Neural cell (in vitro differentiated cells): Measurements from ENCODE around the gene FBXW8. TPM values are rescaled to one million over a fixed set of nuclear protein-coding genes. Genes with fewer than 3 reads are reported as not detected.

Experiments used
- H2AFZ ChIP-seq: fragments of 200-600, 300-800 bp; sonication (generic), shearing (Covaris generic); 2 replicates; pipeline ENCODE4 v1.6.0; 2014; ENCODE audit warnings: low read depth, mild to moderate bottlenecking, antibody characterized with exemption, low read length, moderate library complexity
- H3F3A ChIP-seq: fragments of 200-600 bp; shearing (Covaris generic); 2 replicates; pipeline ENCODE4 v1.6.1; 2016; ENCODE audit warnings: mild to moderate bottlenecking, moderate library complexity, mixed read lengths, antibody characterized with exemption, low read length; ENCODE audit not compliant: insufficient read depth, poor library complexity, severe bottlenecking
- H3K27ac ChIP-seq: fragments of 200-600, 300-800 bp; sonication (generic), shearing (Covaris generic); 2 replicates; pipeline ENCODE4 v1.5.1; 2014; ENCODE audit warnings: mild to moderate bottlenecking, low read length, moderate library complexity
- H3K27me3 ChIP-seq: fragments of 300-800, 200-600 bp; sonication (generic), shearing (Covaris generic); 2 replicates; pipeline ENCODE4 v1.6.0; 2014; ENCODE audit warnings: mild to moderate bottlenecking, low read depth, low read length, moderate library complexity; ENCODE audit not compliant: insufficient read depth
- H3K36me3 ChIP-seq: fragments of 300-800, 200-600 bp; sonication (generic), shearing (Covaris generic); 2 replicates; pipeline ENCODE4 v1.5.1; 2014; ENCODE audit warnings: mild to moderate bottlenecking, antibody characterized with exemption, low read length, moderate library complexity; ENCODE audit not compliant: insufficient read depth
- H3K4me2 ChIP-seq: fragments of 300-800, 200-600 bp; sonication (generic), shearing (Covaris generic); 2 replicates; pipeline ENCODE4 v1.6.0; 2014; ENCODE audit warnings: mild to moderate bottlenecking, low read length
- H3K4me3 ChIP-seq: fragments of 300-800, 200-600 bp; sonication (generic), shearing (Covaris generic); 2 replicates; pipeline ENCODE4 v1.5.1; 2014; ENCODE audit warnings: mild to moderate bottlenecking, low read length, moderate library complexity
- H3K79me2 ChIP-seq: fragments of 200-600 bp; shearing (Covaris generic); replicated peaks from 2 replicates; pipeline ENCODE4 v1.6.0; 2014; ENCODE audit warnings: mild to moderate bottlenecking, low read length, moderate library complexity; ENCODE audit not compliant: insufficient read depth
- H3K9ac ChIP-seq: fragments of 300-800, 200-600 bp; sonication (generic), shearing (Covaris generic); 2 replicates; pipeline ENCODE4 v1.6.1; 2016; ENCODE audit warnings: mild to moderate bottlenecking, low read length, mixed read lengths
- H3K9me2 ChIP-seq: fragments of 200-600 bp; shearing (Covaris generic); 2 replicates; pipeline ENCODE4 v1.6.1; 2016; ENCODE audit warnings: mild to moderate bottlenecking, low read length, mixed read lengths; ENCODE audit not compliant: insufficient read depth
- H3K9me3 ChIP-seq: fragments of 200-600, 300-800 bp; sonication (generic), shearing (Covaris generic); 2 replicates; pipeline ENCODE4 v1.6.1; 2016; ENCODE audit warnings: mild to moderate bottlenecking, mixed run types, low read length, moderate library complexity, mixed read lengths
- H4K20me1 ChIP-seq: fragments of 200-600 bp; shearing (Covaris generic); 2 replicates; pipeline ENCODE4 v1.6.1; 2016; ENCODE audit warnings: mild to moderate bottlenecking, mixed run types; ENCODE audit not compliant: insufficient read depth
- CTCF ChIP-seq: fragments of 450-650 bp; IDR thresholded peaks from 2 replicates; pipeline ENCODE4 v1.5.1; 2014; ENCODE audit warnings: antibody characterized with exemption, mild to moderate bottlenecking, moderate library complexity; ENCODE audit not compliant: poor library complexity, severe bottlenecking
- EP300 ChIP-seq: fragments of 450-650 bp; conservative IDR thresholded peaks from 2 replicates; pipeline ENCODE4 v1.6.1; 2014; ENCODE audit warnings: antibody characterized with exemption, mild to moderate bottlenecking, moderate library complexity; ENCODE audit not compliant: poor library complexity, severe bottlenecking
- EZH2 ChIP-seq: fragments of 200-600, 300-800 bp; shearing (Covaris generic), sonication (generic); IDR thresholded peaks from 2 replicates; pipeline ENCODE4 v1.6.1; 2014; ENCODE audit warnings: antibody characterized with exemption, low read length, borderline replicate concordance, mild to moderate bottlenecking; ENCODE audit not compliant: insufficient read depth, poor library complexity, severe bottlenecking
- MXI1 ChIP-seq: fragments of 450-650 bp; conservative IDR thresholded peaks from 2 replicates; pipeline ENCODE4 v1.6.1; 2014; ENCODE audit warnings: antibody characterized with exemption, mild to moderate bottlenecking; ENCODE audit not compliant: poor library complexity, severe bottlenecking
- POLR2AphosphoS5 ChIP-seq: IDR thresholded peaks from 2 replicates; pipeline ENCODE4 v1.6.1; 2012
- RAD21 ChIP-seq: fragments of 450-650 bp; conservative IDR thresholded peaks from 2 replicates; pipeline ENCODE4 v1.6.1; 2014; ENCODE audit warnings: antibody characterized with exemption, mild to moderate bottlenecking, moderate library complexity
- REST ChIP-seq: IDR thresholded peaks from 2 replicates; pipeline ENCODE4 v1.6.1; 2012; ENCODE audit warnings: borderline replicate concordance
- SMC3 ChIP-seq: fragments of 450-650 bp; conservative IDR thresholded peaks from 2 replicates; pipeline ENCODE4 v1.6.1; 2014; ENCODE audit warnings: antibody characterized with exemption, mild to moderate bottlenecking, moderate library complexity; ENCODE audit not compliant: poor library complexity
- TAF1 ChIP-seq: IDR thresholded peaks from 2 replicates; pipeline ENCODE4 v1.6.1; 2012; ENCODE audit warnings: low read depth
- polyA plus RNA-seq: library from polyadenylated mRNA; depleted of rRNA; stranded (reverse); fragments of >200 nt; gene quantifications from 2 replicates; pipeline ENCODE4 v1.2.3, GENCODE V29; 2014

The FBXW8 gene
- polyA plus RNA-seq, 1 donor from 2014 or later, result 5.6 TPM

- peaks cover 79% of the 10 kb centered on the region for H3K27me3 ChIP-seq
- H3K9me3 ChIP-seq, result peaks cover 1% of the 10 kb centered on the region
- peak overlapping the region; percentile 18 for H3K9ac ChIP-seq
- H3K79me2 ChIP-seq, result no peaks in the 10 kb centered on the region
- no peaks in the 10 kb centered on the region for H3K9me2 ChIP-seq
- peak overlapping the region; percentile 69 for H3K4me3 ChIP-seq
- no peaks in the 10 kb centered on the region for H4K20me1 ChIP-seq
- no peak overlapping the region for H2AFZ ChIP-seq
- TF ChIP-seq RAD21 (no peak), POLR2AphosphoS5 (no peak), EZH2 (no peak), CTCF (no peak), TAF1 (no peak), MXI1 (no peak), EP300 (no peak), REST (no peak), SMC3 (no peak)
- H3K27ac ChIP-seq, result no peak overlapping the region
- H3F3A ChIP-seq, result no peaks in the 10 kb centered on the region
- H3K4me2 ChIP-seq, result no peak overlapping the region
- H3K36me3 ChIP-seq, result no peaks in the 10 kb centered on the region
These were observed 31.1 kb upstream of the FBXW8 start for GRCh38 chr12:116879509-116880212.

- no peak overlapping the region for H2AFZ ChIP-seq
- H3K27me3 ChIP-seq, result peaks cover 81% of the 10 kb centered on the region
- no peaks in the 10 kb centered on the region for H3K79me2 ChIP-seq
- no peak overlapping the region for H3K27ac ChIP-seq
- H3K9me3 ChIP-seq, result no peaks in the 10 kb centered on the region
- no peak for TF ChIP-seq MXI1
- TF ChIP-seq EZH2, result no peak
- TF ChIP-seq REST, result no peak
- TF ChIP-seq TAF1, result no peak
- no peak for TF ChIP-seq POLR2AphosphoS5
- no peak for TF ChIP-seq RAD21
- no peak for TF ChIP-seq SMC3
- TF ChIP-seq CTCF, result no peak
- no peak for TF ChIP-seq EP300
- H3K9ac ChIP-seq, result peak overlapping the region; percentile 45
- H3K36me3 ChIP-seq, result no peaks in the 10 kb centered on the region
- H3K4me2 ChIP-seq, result peak overlapping the region; percentile 19
- no peaks in the 10 kb centered on the region for H3F3A ChIP-seq
- no peaks in the 10 kb centered on the region for H4K20me1 ChIP-seq
- peak overlapping the region; percentile 69 for H3K4me3 ChIP-seq
- H3K9me2 ChIP-seq, result no peaks in the 10 kb centered on the region
These were observed 30.4 kb upstream of the FBXW8 start for GRCh38 chr12:116880213-116880816.
